Upper lobe of left lung (tissue), 6 donors: ENCODE results near the gene COX19. TPM values are rescaled to one million over a fixed set of nuclear protein-coding genes. Genes with fewer than 3 reads are reported as not detected.

ENCODE experiments used
- ATAC-seq, 2 donors: fragments of 200-7000 bp; cut with Tn5 transposase; one replicate each; pipeline ENCODE4 v1.9.1; 2022; ENCODE audit warnings: mild to moderate bottlenecking in 2 of 2, moderate library complexity in 2 of 2; ENCODE audit not compliant: low FRiP score in 2 of 2
- DNase-seq, 2 donors: peaks; one replicate each; pipeline ENCODE4 v3.0.0-alpha.2; 2019 to 2020
- H3K27ac ChIP-seq, 4 donors: fragments of 200-600 bp; sonication (generic); one replicate each; pipeline ENCODE4 v1.5.1; 2016 to 2019
- H3K27me3 ChIP-seq, 4 donors: fragments of 200-600 bp; sonication (generic); one replicate each; pipeline ENCODE4 v1.5.1; 2017 to 2019
- H3K36me3 ChIP-seq, 4 donors: fragments of 200-600 bp; sonication (generic); one replicate each; pipeline ENCODE4 v1.5.1; 2016 to 2019
- H3K4me1 ChIP-seq, 4 donors: fragments of 200-600 bp; sonication (generic); one replicate each; pipeline ENCODE4 v1.5.1; 2018 to 2019
- H3K4me3 ChIP-seq, 4 donors: fragments of 200-600 bp; sonication (generic); one replicate each; pipeline ENCODE4 v1.5.1; 2017 to 2019; ENCODE audit warnings: mild to moderate bottlenecking in 2 of 4, moderate library complexity in 1 of 4
- H3K9me3 ChIP-seq, 4 donors: fragments of 200-600 bp; sonication (generic); one replicate each; pipeline ENCODE4 v1.5.1; 2018 to 2019
- CTCF ChIP-seq, 6 experiments: fragments of 450-650 bp in 4 of 6; fragments of 200-600 bp in 2 of 6; sonication (generic) in 2 of 6; IDR thresholded peaks; one replicate each; pipeline ENCODE4 v1.5.1; 2016 to 2019; ENCODE audit warnings: antibody characterized with exemption in 6 of 6
- EP300 ChIP-seq, 4 donors: sonication (generic); formaldehyde crosslinking; IDR thresholded peaks; one replicate each; pipeline ENCODE4 v1.5.1; 2017; ENCODE audit warnings: antibody characterized with exemption in 4 of 4, control low read depth in 2 of 4
- POLR2A ChIP-seq, 4 donors: fragments of 450-650 bp; IDR thresholded peaks; one replicate each; pipeline ENCODE4 v1.5.1; 2016 to 2017; ENCODE audit warnings: antibody characterized with exemption in 4 of 4, mild to moderate bottlenecking in 2 of 4
- POLR2AphosphoS5 ChIP-seq, 2 donors: sonication (generic); formaldehyde crosslinking; IDR thresholded peaks; one replicate each; pipeline ENCODE4 v1.5.1; 2017; ENCODE audit warnings: antibody characterized with exemption in 2 of 2
- WGBS, 2 donors: methylation state at CpG; one replicate each; pipeline ENCODE4 v1.1.5; 2017 to 2018; 5-methylcytosine and 5-hydroxymethylcytosine counted together
- total RNA-seq, 6 donors: library from RNA; depleted of rRNA in 4 of 6; stranded (reverse); fragments of >200 nt in 4 of 6; gene quantifications; one replicate each; pipeline versions ENCODE4 v1.1.0 to v1.2.1, GENCODE V29; 2016 to 2021
- donor health status: DM: no; HTN: no; CAD: no; lungs with moderate emphysema.
- donor health status: DM: no; HTN: yes; CAD: no; lungs with severe emphysema.

The COX19 gene
- total RNA-seq, 6 donors from 2014 or later: 9.1 to 25.1 (median 11.5) TPM

- ATAC-seq (no peak), DNase-seq (peak in 1 of 2 donors; percentile 78)
- H3K27ac ChIP-seq: no peak overlapping the region
- no peaks in the 10 kb centered on the region for H3K36me3 ChIP-seq
- H3K4me1 ChIP-seq: peaks cover 3 to 21% (median 8%) of the 10 kb centered on the region in 4 donors
- peaks cover 0 to 7% (median 5%) of the 10 kb centered on the region in 4 donors for H3K27me3 ChIP-seq
- TF ChIP-seq POLR2A (IDR thresholded peaks at IDR 0.05): no peak
- TF ChIP-seq EP300 (IDR thresholded peaks at IDR 0.05): no peak
- no peak for TF ChIP-seq CTCF (IDR thresholded peaks at IDR 0.05)
- TF ChIP-seq POLR2AphosphoS5 (IDR thresholded peaks at IDR 0.05): no peak
- 22 to 40% methylated on average over 1 to 18 of the region's 24 CpGs for WGBS, 2 donors
- H3K4me3 ChIP-seq: no peak overlapping the region
- H3K9me3 ChIP-seq: no peaks in the 10 kb centered on the region
These were observed 13.1 kb upstream of the COX19 start for GRCh38 chr7:988426-988911.

DNA sequence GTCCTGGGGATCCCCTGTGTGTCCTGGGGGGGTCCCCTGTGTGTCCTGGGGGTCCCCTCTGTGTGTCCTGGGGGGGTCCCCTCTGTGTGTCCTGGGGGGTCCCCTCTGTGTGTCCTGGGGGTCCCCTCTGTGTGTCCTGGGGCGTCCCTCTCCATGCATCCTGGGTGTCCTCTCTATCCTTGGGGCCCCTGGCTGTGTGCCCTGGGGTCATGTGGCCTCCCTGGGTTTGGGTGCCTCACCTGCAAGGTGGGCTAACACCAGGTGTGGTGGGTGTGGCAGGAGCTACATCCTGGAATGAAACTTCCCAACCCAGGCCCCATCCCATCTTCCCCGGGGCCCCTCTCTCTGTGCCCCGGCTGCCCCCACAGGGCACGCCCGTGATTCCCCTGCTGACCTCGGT, 12.6 kb upstream of the COX19 start:
- Histone ChIP-seq H3K9me3 (no peaks in the 10 kb centered on the region), H3K4me1 (peaks cover 1 to 16% (median 4%) of the 10 kb centered on the region in 4 donors), H3K27me3 (peaks cover 0 to 7% (median 5%) of the 10 kb centered on the region in 4 donors), H3K27ac (no peak overlapping the region), H3K36me3 (no peaks in the 10 kb centered on the region), H3K4me3 (no peak overlapping the region)
- DNase-seq: no peak
- WGBS, 2 donors: 40 to 80% methylated on average over 2 to 3 of the region's 6 CpGs
- ATAC-seq: no peak
- TF ChIP-seq POLR2AphosphoS5 (IDR thresholded peaks at IDR 0.05) (no peak), CTCF (IDR thresholded peaks at IDR 0.05) (no peak), POLR2A (IDR thresholded peaks at IDR 0.05) (no peak), EP300 (IDR thresholded peaks at IDR 0.05) (no peak)

- no peaks in the 10 kb centered on the region for H3K9me3 ChIP-seq
- ATAC-seq (no peak), DNase-seq (peak in 1 of 2 donors; percentile 81)
- peaks cover 0 to 11% (median 3%) of the 10 kb centered on the region in 4 donors for H3K4me1 ChIP-seq
- 88 to 93% methylated on average over 3 to 43 of the region's 56 CpGs for WGBS, 2 donors
- H3K36me3 ChIP-seq: no peaks in the 10 kb centered on the region
- peaks cover 0 to 10% (median 5%) of the 10 kb centered on the region in 4 donors for H3K27me3 ChIP-seq
- no peak overlapping the region for H3K4me3 ChIP-seq
- no peak for TF ChIP-seq EP300 (IDR thresholded peaks at IDR 0.05)
- no peak for TF ChIP-seq CTCF (IDR thresholded peaks at IDR 0.05)
- no peak for TF ChIP-seq POLR2AphosphoS5 (IDR thresholded peaks at IDR 0.05)
- TF ChIP-seq POLR2A (IDR thresholded peaks at IDR 0.05): no peak
- no peak overlapping the region for H3K27ac ChIP-seq
These were observed 11.7 kb upstream of the COX19 start for GRCh38 chr7:986766-987751.

- H3K4me3 ChIP-seq: no peak overlapping the region
- no peak overlapping the region for H3K27ac ChIP-seq
- DNase-seq (peak in 1 of 2 donors; percentile 75), ATAC-seq (no peak)
- H3K27me3 ChIP-seq: peaks cover 0 to 11% (median 5%) of the 10 kb centered on the region in 4 donors
- H3K36me3 ChIP-seq: no peaks in the 10 kb centered on the region
- TF ChIP-seq POLR2AphosphoS5 (IDR thresholded peaks at IDR 0.05) (no peak), POLR2A (IDR thresholded peaks at IDR 0.05) (no peak), EP300 (IDR thresholded peaks at IDR 0.05) (no peak), CTCF (IDR thresholded peaks at IDR 0.05) (no peak)
- H3K4me1 ChIP-seq: peaks cover 0 to 11% (median 3%) of the 10 kb centered on the region in 4 donors
- 61 to 77% methylated on average over 12 to 22 of the region's 41 CpGs for WGBS, 2 donors
- H3K9me3 ChIP-seq: no peaks in the 10 kb centered on the region
These were observed 10.8 kb upstream of the COX19 start for GRCh38 chr7:985915-986741.
